A673 (cell line): ENCODE data around the gene CCDC158.

Experiments
- EZH2 ChIP-seq: fragments of 200-600 bp; sonication (generic); IDR thresholded peaks from 2 replicates; pipeline ENCODE4 v1.6.1; 2017; ENCODE audit warnings: borderline replicate concordance, low read depth, mild to moderate bottlenecking, mixed read lengths, antibody characterized with exemption, low read length; ENCODE audit not compliant: poor library complexity, severe bottlenecking
- TF ChIP-seq, protein P1 (sequence below): fragments of 300-800, 200-600 bp; sonication (generic); conservative IDR thresholded peaks from 2 replicates; pipeline ENCODE4 v1.5.1; 2017; ENCODE audit warnings: low read depth, mild to moderate bottlenecking, antibody characterized with exemption, low read length, moderate library complexity, mixed read lengths

GRCh38 chr4:76386566-76387305 lies 34.2 kb downstream of the CCDC158 start:
- TF ChIP-seq, protein P1, sequence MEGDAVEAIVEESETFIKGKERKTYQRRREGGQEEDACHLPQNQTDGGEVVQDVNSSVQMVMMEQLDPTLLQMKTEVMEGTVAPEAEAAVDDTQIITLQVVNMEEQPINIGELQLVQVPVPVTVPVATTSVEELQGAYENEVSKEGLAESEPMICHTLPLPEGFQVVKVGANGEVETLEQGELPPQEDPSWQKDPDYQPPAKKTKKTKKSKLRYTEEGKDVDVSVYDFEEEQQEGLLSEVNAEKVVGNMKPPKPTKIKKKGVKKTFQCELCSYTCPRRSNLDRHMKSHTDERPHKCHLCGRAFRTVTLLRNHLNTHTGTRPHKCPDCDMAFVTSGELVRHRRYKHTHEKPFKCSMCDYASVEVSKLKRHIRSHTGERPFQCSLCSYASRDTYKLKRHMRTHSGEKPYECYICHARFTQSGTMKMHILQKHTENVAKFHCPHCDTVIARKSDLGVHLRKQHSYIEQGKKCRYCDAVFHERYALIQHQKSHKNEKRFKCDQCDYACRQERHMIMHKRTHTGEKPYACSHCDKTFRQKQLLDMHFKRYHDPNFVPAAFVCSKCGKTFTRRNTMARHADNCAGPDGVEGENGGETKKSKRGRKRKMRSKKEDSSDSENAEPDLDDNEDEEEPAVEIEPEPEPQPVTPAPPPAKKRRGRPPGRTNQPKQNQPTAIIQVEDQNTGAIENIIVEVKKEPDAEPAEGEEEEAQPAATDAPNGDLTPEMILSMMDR, result no peak
- TF ChIP-seq EZH2, result no peak
